Measurements from ENCODE around the gene GLIS1.
"Not testable (repeated sequence)": the region's sequence is repeated elsewhere in the genome, so short reads cannot be mapped to it uniquely, and the experiment has no call there.

Gene GLIS1

DNA sequence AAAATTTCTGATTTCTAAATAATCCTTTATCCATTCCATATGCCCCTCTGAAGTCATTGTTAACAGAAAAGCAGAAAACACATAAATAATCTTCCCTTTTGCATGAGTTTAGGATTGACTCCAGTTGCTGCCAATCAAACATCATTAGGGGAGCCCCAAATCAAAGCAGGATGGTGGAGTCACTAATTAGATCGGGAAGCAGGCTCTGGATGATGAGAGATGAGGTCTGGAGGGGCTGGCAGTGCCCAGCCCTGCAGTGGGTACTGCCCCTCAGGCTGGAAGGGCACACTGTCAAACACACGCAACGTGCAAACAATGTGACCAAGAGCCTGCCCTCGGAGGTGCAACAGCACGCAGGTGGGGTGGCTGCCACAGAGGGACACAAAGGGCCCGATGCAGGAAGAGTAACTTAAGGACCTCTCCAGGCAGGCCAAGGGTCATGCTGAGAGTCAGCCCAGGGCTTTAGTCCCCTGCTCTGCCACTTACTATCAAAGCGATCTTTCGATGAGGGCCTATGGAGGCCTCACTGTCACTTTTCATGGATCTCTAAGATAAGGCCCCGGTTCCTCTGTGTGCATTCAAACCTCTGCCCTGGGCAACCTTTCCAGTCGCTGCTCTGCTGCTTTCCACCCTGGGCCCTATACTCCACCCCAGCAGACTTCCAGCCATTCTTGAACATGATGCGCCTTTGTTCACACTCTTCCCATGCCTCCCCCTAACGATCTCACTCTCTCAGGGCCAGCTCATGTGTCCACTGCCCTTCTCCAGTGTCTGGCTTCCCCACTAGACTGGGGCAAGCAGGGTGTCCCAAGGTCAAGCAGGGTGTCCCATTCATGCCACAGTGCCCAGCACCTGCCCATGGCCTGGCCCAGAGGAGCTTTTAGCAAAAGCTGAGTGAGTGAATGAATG lies 180.9 kb downstream of the GLIS1 start:
- no peak overlapping the region for H3K27ac ChIP-seq (ENCODE audit: low read depth, low read length, severe bottlenecking)
- H3K9me3 ChIP-seq (ENCODE audit: control insufficient read depth, low read length) = no peaks in the 10 kb centered on the region
- H3K36me3 ChIP-seq (ENCODE audit: control insufficient read depth, insufficient read depth, low read length) = no peaks in the 10 kb centered on the region
- no peaks in the 10 kb centered on the region for H3K4me1 ChIP-seq (ENCODE audit: control insufficient read depth, insufficient read depth, low read length, poor library complexity, severe bottlenecking)
- 89 to 91% methylated on average over 11 to 12 of the region's 12 CpGs for WGBS, 2 experiments (ENCODE audit: insufficient coverage in 2 of 2)
- H3K4me3 ChIP-seq (ENCODE audit: extremely low read depth, insufficient read depth, low read length, poor library complexity, severe bottlenecking) = no peak overlapping the region

GRCh38 chr1:53557369-53557768 lies 181.6 kb downstream of the GLIS1 start:
- Histone ChIP-seq H3K4me1 (ENCODE audit: control insufficient read depth, insufficient read depth, low read length, poor library complexity, severe bottlenecking) (no peaks in the 10 kb centered on the region), H3K36me3 (ENCODE audit: control insufficient read depth, insufficient read depth, low read length) (no peaks in the 10 kb centered on the region), H3K27ac (ENCODE audit: low read depth, low read length, severe bottlenecking) (no peak overlapping the region), H3K4me3 (ENCODE audit: extremely low read depth, insufficient read depth, low read length, poor library complexity, severe bottlenecking) (no peak overlapping the region), H3K9me3 (ENCODE audit: control insufficient read depth, low read length) (no peaks in the 10 kb centered on the region)
- 92 to 95% methylated on average over 2 of the region's 4 CpGs for WGBS, 2 experiments (ENCODE audit: insufficient coverage in 2 of 2)

GRCh38 chr1:53556657-53557227 lies 182.2 kb downstream of the GLIS1 start:
- Histone ChIP-seq H3K9me3 (ENCODE audit: control insufficient read depth, low read length) (no peaks in the 10 kb centered on the region), H3K27ac (ENCODE audit: low read depth, low read length, severe bottlenecking) (no peak overlapping the region), H3K36me3 (ENCODE audit: control insufficient read depth, insufficient read depth, low read length) (no peaks in the 10 kb centered on the region), H3K4me1 (ENCODE audit: control insufficient read depth, insufficient read depth, low read length, poor library complexity, severe bottlenecking) (no peaks in the 10 kb centered on the region), H3K4me3 (ENCODE audit: extremely low read depth, insufficient read depth, low read length, poor library complexity, severe bottlenecking) (no peak overlapping the region)
- WGBS, 2 experiments (ENCODE audit: insufficient coverage in 2 of 2) = 87 to 100% methylated on average over 2 of the region's 3 CpGs

DNA sequence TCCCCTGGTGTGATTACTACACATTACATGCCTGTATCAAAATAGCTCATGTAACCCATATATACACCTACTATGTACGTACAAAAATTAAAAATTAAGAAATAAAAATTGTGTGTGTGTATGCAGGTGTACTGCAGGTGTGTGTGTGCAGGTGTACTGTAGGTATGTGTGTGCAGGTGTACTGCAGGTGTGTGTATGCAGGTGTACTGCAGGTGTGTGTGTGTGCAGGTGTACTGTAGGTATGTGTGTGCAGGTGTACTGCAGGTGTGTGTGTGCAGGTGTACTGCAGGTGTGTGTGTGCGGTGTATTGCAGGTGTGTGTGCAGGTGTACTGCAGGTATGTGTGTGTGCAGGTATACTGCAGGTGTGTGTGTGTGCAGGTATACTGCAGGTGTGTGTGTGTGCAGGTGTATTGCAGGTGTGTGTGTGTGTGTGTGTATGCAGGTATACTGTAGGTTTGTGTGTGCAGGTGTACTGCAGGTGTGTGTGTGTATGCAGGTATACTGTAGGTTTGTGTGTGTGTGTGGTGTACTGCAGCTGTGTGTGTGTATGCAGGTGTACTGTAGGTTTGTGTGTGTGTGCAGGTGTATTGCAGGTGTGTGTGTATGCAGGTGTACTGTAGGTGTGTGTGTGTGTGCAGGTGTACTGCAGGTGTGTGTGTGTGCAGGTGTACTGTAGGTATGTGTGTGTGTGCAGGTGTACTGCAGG lies 183.2 kb downstream of the GLIS1 start:
- H3K27ac ChIP-seq (ENCODE audit: low read depth, low read length, severe bottlenecking); H3K4me3 ChIP-seq (ENCODE audit: extremely low read depth, insufficient read depth, low read length, poor library complexity, severe bottlenecking); H3K9me3 ChIP-seq (ENCODE audit: control insufficient read depth, low read length); H3K36me3 ChIP-seq (ENCODE audit: control insufficient read depth, insufficient read depth, low read length); H3K4me1 ChIP-seq (ENCODE audit: control insufficient read depth, insufficient read depth, low read length, poor library complexity, severe bottlenecking): not testable (repeated sequence)
- 100% methylated on average over 1 of the region's 2 CpGs for WGBS, 2 experiments (ENCODE audit: insufficient coverage in 2 of 2)

GRCh38 chr1:53554592-53555305 lies 184.2 kb downstream of the GLIS1 start:
- H3K4me3 ChIP-seq (ENCODE audit: extremely low read depth, insufficient read depth, low read length, poor library complexity, severe bottlenecking) = no peak overlapping the region
- H3K27ac ChIP-seq (ENCODE audit: low read depth, low read length, severe bottlenecking) = no peak overlapping the region
- no peaks in the 10 kb centered on the region for H3K4me1 ChIP-seq (ENCODE audit: control insufficient read depth, insufficient read depth, low read length, poor library complexity, severe bottlenecking)
- H3K9me3 ChIP-seq (ENCODE audit: control insufficient read depth, low read length) = no peaks in the 10 kb centered on the region
- no peaks in the 10 kb centered on the region for H3K36me3 ChIP-seq (ENCODE audit: control insufficient read depth, insufficient read depth, low read length)
- 94 to 98% methylated on average over 8 to 9 of the region's 11 CpGs for WGBS, 2 experiments (ENCODE audit: insufficient coverage in 2 of 2)

DNA sequence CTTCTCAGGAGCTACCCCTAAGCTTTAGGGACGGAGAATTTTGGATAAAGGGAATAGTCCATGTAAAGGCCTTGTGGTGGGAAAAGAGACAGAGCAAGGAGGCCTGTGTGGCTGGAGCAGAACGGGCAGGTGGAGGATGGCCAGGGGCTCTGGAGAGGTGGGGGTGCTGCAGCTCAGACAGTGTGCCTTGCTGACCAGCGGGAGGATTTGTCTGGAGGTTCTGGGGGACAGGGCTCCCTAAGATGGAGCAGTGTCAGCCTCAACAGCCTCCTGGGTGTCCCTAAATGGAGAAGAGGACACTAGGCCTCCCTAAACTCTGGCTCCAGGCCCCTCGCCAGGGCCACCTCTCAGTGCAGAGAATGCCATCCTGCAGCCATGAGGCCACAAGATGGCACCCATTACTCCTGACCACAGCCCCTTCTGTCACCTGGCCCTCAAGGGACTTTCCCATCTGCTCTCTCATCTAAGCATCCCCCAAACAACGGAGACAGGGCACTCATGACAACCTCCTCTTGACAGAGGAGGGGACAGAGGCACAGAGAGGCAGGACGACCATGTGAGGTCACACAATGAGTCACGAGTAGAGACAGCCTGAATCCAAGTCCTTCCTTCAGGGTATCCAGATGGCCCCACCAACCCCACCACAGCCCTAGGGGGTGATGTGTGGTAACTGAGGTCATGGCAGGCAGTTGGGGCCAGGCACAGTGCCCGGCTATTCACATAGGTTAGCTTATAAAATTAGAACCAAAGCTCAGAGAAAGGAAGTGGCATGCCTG lies 185.0 kb downstream of the GLIS1 start:
- no peak overlapping the region for H3K4me3 ChIP-seq (ENCODE audit: extremely low read depth, insufficient read depth, low read length, poor library complexity, severe bottlenecking)
- no peaks in the 10 kb centered on the region for H3K36me3 ChIP-seq (ENCODE audit: control insufficient read depth, insufficient read depth, low read length)
- no peaks in the 10 kb centered on the region for H3K9me3 ChIP-seq (ENCODE audit: control insufficient read depth, low read length)
- no peak overlapping the region for H3K27ac ChIP-seq (ENCODE audit: low read depth, low read length, severe bottlenecking)
- WGBS, 2 experiments (ENCODE audit: insufficient coverage in 2 of 2) = 83 to 90% methylated on average over 5 to 6 of the region's 8 CpGs
- no peaks in the 10 kb centered on the region for H3K4me1 ChIP-seq (ENCODE audit: control insufficient read depth, insufficient read depth, low read length, poor library complexity, severe bottlenecking)

DNA sequence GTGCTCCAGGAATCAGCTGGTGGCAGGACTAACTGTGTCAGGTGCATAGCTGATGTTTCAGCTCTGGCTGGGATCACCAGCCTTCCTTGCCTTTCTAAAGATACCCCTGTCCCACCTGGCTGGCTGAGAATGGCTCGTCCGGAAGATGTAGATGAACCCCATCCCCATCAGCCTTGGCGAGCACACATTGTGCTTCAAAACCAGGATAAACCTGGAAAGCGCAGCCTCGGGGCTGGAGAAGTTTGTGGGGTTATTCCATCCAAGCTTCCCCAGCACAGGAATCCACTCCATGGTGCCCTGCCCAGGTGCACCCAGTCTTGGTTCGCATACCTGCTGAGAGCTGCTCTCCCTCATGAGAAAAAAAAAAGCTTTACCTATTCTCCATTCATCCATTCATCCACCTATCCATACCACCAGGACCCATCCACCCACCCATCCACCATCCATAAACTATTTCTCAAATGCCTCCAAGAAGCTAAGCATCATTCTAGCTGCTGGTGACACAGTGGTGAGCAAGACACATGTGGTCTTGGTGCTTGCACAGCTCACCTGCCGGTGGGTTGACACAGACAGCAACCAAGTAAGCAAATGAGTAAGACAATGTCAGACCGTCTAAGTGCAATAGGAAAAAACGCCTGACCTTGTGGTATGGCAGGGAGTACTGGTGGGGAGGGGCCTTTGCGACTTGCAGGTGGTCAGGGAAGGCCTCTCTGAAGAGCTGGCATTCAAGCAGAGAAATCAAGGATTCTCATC lies 185.8 kb downstream of the GLIS1 start:
- H3K27ac ChIP-seq (ENCODE audit: low read depth, low read length, severe bottlenecking) = no peak overlapping the region
- no peaks in the 10 kb centered on the region for H3K9me3 ChIP-seq (ENCODE audit: control insufficient read depth, low read length)
- 91 to 92% methylated on average over 8 to 10 of the region's 10 CpGs for WGBS, 2 experiments (ENCODE audit: insufficient coverage in 2 of 2)
- H3K4me3 ChIP-seq (ENCODE audit: extremely low read depth, insufficient read depth, low read length, poor library complexity, severe bottlenecking) = no peak overlapping the region
- no peaks in the 10 kb centered on the region for H3K36me3 ChIP-seq (ENCODE audit: control insufficient read depth, insufficient read depth, low read length)
- no peaks in the 10 kb centered on the region for H3K4me1 ChIP-seq (ENCODE audit: control insufficient read depth, insufficient read depth, low read length, poor library complexity, severe bottlenecking)

DNA sequence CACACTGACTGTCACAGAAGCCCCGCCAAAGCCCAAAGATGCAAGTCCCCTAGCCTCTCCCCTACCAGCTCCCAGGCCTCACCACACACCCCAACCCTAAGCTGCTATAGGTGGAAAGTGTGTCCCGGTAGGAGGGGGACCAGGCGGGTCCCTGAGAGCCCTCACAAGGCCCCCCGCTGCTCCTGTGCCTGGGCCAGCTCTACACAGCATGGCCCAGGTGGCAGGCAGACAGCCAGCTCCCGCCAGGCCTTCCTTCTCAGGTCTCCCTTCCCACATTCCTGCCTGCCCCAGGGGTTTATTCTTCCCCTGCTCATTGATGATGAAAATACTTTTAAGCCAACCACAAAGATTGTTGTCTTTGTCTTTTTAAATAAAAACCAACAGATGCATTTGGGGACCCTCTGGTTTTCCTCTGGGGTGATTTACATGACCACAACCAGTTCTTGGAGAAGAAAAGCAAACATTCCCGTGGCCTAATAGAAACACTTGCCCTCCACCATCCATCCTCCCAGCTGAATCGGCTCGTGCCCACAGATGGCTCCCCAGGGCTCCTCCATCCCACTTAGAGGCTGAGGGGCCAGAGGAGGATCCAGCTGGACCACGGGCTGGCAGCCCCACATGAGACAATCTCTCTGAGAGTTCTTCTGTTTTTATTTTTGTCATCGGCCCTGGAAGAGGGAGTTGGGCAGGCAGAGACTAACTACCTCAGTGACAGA lies 186.7 kb downstream of the GLIS1 start:
- no peak overlapping the region for H3K27ac ChIP-seq (ENCODE audit: low read depth, low read length, severe bottlenecking)
- H3K9me3 ChIP-seq (ENCODE audit: control insufficient read depth, low read length) = no peaks in the 10 kb centered on the region
- WGBS, 2 experiments (ENCODE audit: insufficient coverage in 2 of 2) = 59 to 65% methylated on average over 4 to 7 of the region's 10 CpGs
- H3K4me3 ChIP-seq (ENCODE audit: extremely low read depth, insufficient read depth, low read length, poor library complexity, severe bottlenecking) = no peak overlapping the region
- no peaks in the 10 kb centered on the region for H3K36me3 ChIP-seq (ENCODE audit: control insufficient read depth, insufficient read depth, low read length)
- H3K4me1 ChIP-seq (ENCODE audit: control insufficient read depth, insufficient read depth, low read length, poor library complexity, severe bottlenecking) = no peaks in the 10 kb centered on the region

DNA sequence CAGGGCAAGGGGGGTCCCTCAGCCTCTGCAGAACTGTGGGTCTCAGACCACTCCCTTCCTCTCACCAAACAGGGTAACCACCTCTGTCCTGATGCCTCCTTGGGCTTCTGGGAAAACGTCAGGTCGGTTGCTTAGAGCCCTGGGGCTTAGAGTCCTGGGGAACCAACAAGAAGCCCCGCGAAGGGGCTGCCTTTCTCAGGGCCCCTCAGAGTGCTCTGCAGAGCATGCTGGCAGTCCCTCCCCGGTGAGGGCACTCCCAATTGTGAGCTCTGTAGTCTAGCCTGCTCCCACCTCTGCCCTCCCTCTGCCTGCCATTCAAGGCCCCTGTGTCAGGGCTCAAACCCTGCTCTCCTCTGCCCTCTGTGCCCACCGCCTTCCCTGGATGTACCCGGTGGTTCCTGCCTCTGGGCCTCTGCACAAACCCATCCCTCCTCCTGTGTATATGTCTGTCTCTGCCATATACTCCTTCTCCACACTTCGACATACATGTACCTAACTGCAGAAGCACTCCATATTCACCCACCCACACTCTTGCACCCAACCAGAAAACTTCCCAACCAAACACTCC lies 187.5 kb downstream of the GLIS1 start:
- 78% methylated on average over 7 to 8 of the region's 8 CpGs for WGBS, 2 experiments (ENCODE audit: insufficient coverage in 2 of 2)
- no peaks in the 10 kb centered on the region for H3K4me1 ChIP-seq (ENCODE audit: control insufficient read depth, insufficient read depth, low read length, poor library complexity, severe bottlenecking)
- H3K4me3 ChIP-seq (ENCODE audit: extremely low read depth, insufficient read depth, low read length, poor library complexity, severe bottlenecking) = no peak overlapping the region

More for the DNA sequence above, 187.5 kb downstream of the GLIS1 start:
- H3K9me3 ChIP-seq (ENCODE audit: control insufficient read depth, low read length) = no peaks in the 10 kb centered on the region
- no peak overlapping the region for H3K27ac ChIP-seq (ENCODE audit: low read depth, low read length, severe bottlenecking)
- H3K36me3 ChIP-seq (ENCODE audit: control insufficient read depth, insufficient read depth, low read length) = no peaks in the 10 kb centered on the region
